HUDEP-2 (cell line): ENCODE data around the gene ABL1.

ENCODE experiments used
- DNase-seq, 76 experiments: peaks; one replicate each; lab custom pipeline; 2025; ENCODE audit not compliant: unreplicated experiment in 76 of 76; lab: John Stamatoyannopoulos, UW

The ABL1 gene

DNA sequence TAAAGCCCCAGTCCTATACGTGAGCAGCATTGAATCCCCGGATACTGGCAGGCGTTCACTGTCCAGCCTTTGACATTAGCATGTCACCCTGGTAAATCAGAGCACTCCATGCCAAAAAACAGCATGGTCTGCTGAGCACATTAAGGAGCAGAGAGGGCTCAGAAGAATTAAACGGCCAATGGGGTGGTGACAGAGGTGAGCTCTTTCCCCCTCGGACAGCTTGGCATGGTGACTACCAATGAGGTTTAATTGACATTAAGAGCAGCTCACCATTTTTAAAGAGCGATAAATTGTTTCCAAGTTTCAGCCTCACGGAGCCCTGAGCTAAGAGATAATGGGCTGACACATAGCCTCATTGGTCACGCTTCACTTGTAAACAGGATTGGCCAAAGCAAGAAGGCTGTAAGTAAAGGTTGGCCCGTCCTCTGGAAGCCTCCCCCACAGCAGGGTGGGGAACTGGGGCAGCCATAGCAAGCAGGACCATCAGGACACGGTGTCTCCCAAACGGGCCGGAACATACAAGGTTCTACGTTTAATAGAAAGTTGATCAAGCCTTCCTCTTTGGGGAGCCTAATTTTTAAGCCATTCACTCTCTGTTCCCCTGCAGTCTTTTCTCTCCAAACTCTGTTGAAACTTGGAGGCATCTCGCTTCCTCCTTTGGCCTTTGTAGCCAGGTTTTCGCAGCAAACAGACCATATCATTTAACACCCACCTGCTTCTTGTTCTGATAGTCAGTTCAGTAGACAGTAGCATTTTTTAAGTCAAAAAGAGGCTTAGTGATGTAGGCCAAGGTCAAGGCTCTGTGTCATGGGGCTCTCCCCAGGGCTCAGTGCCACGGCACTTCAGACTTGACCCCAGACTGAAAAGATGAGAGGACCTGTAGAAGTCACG is 35.7 kb downstream of the ABL1 start:
- no peak for DNase-seq

DNA sequence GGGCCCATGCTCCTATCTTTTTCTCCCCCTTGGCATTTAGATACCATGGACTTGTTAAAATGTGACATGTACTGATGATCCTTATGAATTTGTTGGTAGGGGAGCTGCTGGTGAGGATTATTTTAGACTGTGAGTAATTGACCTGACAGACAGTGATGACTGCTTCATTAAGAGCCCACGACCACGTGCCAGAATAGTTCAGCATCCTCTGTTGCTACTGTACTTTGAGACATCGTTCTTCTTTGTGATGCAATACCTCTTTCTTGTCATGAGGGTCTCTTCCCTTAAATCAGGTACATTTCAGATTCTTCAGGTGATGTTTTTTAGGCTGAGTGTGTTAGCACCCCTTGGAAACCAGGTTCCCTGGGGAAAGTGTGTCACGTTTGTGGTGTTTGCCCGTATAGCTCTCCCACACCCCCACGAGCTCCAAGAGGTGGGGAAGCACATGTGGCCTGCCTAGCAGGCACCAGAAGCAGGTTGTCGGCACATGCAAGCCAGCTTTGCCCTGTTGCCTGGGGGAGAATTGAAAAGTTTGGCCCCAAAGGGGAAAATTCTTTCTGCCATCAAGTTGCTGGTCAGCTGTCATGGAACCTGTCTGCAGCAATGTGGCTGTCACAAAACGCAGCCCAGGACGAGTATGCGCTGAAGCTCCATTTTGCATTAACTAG is 36.5 kb downstream of the ABL1 start:
- no peak for DNase-seq

DNA sequence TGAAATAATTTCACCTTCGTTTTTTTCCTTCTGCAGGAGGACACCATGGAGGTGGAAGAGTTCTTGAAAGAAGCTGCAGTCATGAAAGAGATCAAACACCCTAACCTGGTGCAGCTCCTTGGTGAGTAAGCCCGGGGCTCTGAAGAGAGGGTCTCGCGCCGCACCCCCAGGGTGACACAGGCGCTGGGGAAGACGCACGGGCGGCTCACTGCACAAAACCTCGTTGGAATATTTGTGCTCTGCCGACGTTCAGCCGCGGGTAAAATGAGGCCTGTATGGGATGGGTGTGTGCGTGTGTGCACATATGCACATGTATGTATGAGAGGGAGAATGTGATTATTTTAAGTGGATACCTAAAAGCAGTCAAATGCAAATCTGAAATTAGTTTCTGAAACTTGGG is 37.0 kb downstream of the ABL1 start:
- DNase-seq = no peak

DNA sequence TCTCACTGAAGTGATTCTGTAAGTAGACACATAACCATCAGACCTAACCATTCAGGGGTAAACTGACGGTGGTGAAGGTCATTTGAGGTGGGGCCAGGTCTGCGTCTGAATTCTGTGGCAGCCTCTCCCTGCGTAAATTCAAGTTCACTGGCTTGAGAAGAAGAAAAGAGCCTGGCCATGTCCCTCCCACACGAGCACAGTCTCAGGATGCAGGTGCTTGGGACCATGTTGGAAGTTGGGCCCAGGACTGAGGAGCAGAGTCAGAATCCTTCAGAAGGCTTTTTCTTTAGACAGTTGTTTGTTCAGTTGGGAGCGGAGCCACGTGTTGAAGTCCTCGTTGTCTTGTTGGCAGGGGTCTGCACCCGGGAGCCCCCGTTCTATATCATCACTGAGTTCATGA is 37.5 kb downstream of the ABL1 start:
- no peak for DNase-seq

DNA sequence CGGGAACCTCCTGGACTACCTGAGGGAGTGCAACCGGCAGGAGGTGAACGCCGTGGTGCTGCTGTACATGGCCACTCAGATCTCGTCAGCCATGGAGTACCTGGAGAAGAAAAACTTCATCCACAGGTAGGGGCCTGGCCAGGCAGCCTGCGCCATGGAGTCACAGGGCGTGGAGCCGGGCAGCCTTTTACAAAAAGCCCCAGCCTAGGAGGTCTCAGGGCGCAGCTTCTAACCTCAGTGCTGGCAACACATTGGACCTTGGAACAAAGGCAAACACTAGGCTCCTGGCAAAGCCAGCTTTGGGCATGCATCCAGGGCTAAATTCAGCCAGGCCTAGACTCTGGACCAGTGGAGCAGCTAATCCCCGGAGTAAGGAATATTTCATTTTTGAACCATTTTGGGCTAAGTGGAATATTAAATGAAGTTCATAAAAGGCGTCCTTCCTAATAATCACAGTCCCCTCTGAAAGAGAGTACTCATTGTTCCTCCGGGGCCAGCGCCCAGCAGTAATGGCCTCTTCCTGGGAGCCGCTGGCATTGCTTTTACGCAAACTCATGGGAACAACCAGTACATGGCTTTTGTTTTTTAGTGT is 38.0 kb downstream of the ABL1 start:
- DNase-seq = no peak

DNA sequence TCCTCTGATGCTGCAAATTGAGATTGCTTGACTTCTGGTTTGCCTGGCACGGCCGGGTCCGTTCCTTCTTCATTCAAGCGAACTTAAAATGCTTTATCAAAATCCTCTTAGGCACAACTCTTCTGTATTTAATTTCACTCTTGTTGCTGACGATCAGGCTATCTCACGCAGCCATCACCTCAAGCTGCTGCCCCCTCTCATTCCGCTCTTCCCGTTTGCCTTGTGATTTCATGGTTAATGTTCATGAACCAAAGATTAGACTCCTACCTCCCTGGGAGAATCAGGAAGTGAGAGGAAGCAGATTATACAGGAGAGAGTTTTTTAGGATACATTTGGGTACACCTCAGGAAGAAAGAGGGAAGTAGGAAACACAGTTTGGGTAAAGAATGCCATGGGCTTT is 38.9 kb downstream of the ABL1 start:
- DNase-seq = no peak

DNA sequence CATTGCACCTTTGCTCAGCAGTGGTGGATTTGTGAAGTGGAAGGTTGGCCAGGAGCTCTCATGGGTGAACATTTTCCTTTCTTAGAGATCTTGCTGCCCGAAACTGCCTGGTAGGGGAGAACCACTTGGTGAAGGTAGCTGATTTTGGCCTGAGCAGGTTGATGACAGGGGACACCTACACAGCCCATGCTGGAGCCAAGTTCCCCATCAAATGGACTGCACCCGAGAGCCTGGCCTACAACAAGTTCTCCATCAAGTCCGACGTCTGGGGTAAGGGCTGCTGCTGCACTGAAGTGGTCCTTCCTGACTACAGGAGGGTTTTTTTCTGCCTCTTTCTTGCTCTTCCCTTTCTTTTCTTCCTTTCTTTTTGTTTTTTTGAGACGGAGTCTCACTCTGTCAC is 39.7 kb downstream of the ABL1 start:
- no peak for DNase-seq

DNA sequence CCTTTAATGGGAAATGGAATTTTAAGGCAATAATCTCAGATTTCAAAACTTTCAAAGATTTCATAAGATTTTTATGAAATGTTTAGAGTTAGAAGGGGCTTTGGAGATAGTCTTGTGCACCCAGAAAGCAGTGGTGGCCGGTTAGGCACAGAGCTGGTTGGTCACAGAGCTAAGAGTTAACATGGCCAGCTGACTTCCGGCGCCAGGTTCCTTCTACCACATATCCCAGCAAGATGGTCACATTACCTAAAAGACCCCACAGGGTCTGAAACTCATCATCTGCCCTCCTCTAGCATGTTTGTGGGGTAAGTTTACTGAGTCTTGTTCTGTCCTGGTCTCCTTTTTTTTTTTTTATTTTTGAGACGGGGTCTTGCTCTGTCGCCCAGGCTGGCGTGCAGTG is 42.2 kb downstream of the ABL1 start:
- DNase-seq = no peak

DNA sequence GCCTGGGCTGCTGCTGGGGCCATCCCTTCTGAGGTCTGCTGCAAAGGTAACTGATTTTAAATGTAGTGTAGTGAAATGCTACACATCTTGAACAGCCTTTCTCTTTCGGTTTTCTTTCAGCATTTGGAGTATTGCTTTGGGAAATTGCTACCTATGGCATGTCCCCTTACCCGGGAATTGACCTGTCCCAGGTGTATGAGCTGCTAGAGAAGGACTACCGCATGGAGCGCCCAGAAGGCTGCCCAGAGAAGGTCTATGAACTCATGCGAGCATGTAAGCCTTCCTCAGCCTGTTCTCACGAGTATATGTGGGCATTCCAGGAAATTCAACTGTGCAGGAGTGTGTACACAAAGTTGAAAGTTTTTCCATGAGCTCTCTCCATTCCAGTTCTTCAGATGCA is 43.2 kb downstream of the ABL1 start:
- DNase-seq = no peak

DNA sequence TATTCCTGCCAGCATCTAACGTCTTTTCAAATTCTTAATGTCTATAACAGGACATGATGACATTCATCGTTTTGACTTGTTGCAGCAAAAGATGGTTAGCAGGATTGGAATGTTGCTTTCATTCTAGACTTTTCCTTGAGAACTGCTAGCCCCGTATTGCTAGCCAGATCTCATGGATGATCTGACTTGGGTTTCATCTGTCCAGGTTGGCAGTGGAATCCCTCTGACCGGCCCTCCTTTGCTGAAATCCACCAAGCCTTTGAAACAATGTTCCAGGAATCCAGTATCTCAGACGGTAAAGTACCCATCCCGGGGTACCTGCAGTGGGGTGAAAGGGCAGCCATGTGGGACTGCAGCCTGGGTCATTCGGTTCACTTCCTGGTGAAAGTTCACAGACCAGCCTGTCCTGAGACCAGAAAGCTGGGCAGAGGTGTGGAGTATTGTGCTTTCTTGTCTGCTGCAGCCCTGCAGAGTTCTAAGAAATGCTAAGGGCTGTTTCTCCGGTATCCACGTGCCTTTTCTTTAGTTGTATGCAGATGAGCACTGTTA is 44.9 kb downstream of the ABL1 start:
- DNase-seq = no peak

DNA sequence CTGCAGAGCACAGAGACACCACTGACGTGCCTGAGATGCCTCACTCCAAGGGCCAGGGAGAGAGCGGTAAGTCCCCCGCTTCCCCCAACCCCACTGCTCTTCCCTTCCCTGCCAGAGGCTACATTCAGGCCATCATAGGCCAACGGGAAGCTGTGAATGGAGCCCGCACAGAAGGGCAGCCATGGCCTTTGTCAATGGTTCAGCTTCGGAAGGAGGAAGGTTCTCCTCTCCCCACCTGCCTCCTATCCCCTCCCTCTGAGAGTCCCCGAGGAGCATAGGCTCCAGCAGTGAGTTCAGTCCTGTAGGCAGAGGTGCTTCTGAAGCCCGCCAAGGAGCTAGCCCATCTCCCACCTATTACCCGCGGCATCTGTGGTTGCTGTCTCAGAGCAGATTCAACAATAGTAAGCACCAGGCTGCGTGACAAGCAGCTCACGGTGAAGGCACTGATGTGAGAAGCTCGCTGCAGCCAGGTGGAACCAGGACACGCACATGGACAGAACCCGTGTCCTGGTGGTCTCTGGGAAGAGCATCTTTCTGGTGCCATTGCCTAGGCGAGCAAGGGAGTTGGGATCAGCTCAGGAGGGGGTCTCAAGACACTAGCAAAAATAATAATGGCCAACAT is 45.7 kb downstream of the ABL1 start:
- DNase-seq = no peak

DNA sequence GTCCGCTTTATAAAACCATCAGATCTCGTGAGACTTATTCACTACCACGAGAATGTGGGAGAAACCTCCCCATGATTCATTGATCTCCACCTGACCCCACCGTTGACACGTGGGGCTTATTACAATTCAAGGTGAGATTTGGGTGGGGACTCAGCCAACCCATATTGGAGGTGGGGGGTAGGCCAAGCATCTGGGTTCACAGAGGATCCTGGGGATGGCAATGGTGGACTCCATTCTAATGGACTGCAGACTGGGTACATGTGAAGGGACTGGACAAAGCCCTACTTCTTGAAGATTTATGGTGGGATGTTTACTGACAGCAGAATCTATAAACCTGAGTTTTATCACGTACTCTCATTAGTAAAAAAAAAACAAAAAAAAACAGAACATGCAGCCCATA is 46.5 kb downstream of the ABL1 start:
- DNase-seq = no peak

DNA sequence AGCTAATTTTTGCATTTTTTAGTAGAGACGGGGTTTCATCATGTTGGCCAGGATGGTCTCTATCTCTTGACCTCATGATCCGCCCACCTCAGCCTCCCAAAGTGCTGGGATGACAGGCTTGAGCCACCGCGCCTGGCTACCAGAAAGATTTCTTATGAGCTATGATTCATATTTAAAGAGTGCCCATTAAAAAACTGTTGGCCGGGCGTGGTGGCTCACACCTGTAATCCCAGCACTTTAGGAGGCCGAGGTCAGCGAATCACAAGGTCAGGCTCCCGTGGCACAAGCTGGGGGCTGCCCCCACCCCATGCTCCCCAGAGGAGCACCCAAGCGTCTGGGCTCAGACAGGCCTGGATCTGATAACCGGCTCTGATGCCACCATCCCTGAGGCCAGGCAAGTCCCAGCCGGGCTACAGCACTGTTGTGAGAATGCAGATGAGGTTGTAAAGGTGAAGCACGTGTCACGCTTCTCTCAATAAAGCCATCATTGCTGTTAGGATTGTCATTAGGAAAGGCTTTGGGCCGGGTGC is 47.7 kb downstream of the ABL1 start:
- DNase-seq = no peak

DNA sequence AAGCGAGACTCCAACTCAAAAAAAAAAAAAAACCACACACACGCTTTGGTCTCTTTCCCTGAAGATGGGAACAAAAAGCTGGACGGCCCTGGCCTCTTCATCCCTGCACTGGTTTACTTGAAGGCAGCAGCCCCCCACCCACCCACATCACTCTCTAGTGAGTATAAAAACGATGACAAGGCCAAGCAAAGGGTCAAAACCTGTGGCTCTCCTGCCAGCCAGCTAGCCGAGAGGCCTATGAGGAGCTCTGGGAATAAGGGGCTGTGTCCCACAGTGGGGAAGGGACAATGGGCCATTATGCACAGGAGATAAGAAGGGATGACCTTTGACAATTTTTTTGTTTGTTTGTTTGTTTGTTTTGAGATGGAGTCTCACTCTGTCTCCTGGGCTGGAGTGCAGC is 48.4 kb downstream of the ABL1 start:
- DNase-seq = no peak

DNA sequence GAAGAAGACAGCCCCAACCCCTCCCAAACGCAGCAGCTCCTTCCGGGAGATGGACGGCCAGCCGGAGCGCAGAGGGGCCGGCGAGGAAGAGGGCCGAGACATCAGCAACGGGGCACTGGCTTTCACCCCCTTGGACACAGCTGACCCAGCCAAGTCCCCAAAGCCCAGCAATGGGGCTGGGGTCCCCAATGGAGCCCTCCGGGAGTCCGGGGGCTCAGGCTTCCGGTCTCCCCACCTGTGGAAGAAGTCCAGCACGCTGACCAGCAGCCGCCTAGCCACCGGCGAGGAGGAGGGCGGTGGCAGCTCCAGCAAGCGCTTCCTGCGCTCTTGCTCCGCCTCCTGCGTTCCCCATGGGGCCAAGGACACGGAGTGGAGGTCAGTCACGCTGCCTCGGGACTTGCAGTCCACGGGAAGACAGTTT is 49.1 kb downstream of the ABL1 start:
- no peak for DNase-seq

DNA sequence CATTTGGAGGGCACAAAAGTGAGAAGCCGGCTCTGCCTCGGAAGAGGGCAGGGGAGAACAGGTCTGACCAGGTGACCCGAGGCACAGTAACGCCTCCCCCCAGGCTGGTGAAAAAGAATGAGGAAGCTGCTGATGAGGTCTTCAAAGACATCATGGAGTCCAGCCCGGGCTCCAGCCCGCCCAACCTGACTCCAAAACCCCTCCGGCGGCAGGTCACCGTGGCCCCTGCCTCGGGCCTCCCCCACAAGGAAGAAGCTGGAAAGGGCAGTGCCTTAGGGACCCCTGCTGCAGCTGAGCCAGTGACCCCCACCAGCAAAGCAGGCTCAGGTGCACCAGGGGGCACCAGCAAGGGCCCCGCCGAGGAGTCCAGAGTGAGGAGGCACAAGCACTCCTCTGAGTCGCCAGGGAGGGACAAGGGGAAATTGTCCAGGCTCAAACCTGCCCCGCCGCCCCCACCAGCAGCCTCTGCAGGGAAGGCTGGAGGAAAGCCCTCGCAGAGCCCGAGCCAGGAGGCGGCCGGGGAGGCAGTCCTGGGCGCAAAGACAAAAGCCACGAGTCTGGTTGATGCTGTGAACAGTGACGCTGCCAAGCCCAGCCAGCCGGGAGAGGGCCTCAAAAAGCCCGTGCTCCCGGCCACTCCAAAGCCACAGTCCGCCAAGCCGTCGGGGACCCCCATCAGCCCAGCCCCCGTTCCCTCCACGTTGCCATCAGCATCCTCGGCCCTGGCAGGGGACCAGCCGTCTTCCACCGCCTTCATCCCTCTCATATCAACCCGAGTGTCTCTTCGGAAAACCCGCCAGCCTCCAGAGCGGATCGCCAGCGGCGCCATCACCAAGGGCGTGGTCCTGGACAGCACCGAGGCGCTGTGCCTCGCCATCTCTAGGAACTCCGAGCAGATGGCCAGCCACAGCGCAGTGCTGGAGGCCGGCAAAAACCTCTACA is 49.8 kb downstream of the ABL1 start:
- DNase-seq = no peak

DNA sequence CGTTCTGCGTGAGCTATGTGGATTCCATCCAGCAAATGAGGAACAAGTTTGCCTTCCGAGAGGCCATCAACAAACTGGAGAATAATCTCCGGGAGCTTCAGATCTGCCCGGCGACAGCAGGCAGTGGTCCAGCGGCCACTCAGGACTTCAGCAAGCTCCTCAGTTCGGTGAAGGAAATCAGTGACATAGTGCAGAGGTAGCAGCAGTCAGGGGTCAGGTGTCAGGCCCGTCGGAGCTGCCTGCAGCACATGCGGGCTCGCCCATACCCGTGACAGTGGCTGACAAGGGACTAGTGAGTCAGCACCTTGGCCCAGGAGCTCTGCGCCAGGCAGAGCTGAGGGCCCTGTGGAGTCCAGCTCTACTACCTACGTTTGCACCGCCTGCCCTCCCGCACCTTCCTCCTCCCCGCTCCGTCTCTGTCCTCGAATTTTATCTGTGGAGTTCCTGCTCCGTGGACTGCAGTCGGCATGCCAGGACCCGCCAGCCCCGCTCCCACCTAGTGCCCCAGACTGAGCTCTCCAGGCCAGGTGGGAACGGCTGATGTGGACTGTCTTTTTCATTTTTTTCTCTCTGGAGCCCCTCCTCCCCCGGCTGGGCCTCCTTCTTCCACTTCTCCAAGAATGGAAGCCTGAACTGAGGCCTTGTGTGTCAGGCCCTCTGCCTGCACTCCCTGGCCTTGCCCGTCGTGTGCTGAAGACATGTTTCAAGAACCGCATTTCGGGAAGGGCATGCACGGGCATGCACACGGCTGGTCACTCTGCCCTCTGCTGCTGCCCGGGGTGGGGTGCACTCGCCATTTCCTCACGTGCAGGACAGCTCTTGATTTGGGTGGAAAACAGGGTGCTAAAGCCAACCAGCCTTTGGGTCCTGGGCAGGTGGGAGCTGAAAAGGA is 50.7 kb downstream of the ABL1 start:
- DNase-seq = no peak

DNA sequence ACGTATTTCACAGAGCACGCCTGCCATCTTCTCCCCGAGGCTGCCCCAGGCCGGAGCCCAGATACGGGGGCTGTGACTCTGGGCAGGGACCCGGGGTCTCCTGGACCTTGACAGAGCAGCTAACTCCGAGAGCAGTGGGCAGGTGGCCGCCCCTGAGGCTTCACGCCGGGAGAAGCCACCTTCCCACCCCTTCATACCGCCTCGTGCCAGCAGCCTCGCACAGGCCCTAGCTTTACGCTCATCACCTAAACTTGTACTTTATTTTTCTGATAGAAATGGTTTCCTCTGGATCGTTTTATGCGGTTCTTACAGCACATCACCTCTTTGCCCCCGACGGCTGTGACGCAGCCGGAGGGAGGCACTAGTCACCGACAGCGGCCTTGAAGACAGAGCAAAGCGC is 51.9 kb downstream of the ABL1 start:
- no peak for DNase-seq
